ENCODE measurements around the gene NXNL2.

NXNL2 gene

GRCh38 chr9:88580961-88581360 is 46.0 kb downstream of the NXNL2 start:
- DNase-seq (ENCODE audit: extremely low read depth, insufficient read length) = no peak
- TF ChIP-seq, protein P1, sequence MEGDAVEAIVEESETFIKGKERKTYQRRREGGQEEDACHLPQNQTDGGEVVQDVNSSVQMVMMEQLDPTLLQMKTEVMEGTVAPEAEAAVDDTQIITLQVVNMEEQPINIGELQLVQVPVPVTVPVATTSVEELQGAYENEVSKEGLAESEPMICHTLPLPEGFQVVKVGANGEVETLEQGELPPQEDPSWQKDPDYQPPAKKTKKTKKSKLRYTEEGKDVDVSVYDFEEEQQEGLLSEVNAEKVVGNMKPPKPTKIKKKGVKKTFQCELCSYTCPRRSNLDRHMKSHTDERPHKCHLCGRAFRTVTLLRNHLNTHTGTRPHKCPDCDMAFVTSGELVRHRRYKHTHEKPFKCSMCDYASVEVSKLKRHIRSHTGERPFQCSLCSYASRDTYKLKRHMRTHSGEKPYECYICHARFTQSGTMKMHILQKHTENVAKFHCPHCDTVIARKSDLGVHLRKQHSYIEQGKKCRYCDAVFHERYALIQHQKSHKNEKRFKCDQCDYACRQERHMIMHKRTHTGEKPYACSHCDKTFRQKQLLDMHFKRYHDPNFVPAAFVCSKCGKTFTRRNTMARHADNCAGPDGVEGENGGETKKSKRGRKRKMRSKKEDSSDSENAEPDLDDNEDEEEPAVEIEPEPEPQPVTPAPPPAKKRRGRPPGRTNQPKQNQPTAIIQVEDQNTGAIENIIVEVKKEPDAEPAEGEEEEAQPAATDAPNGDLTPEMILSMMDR (IDR thresholded peaks at IDR 0.05; ENCODE audit: insufficient read depth, low read length, poor library complexity, severe bottlenecking) = no peak
- H3K36me3 ChIP-seq (ENCODE audit: control insufficient read depth, insufficient read depth, low read length) = no peaks in the 10 kb centered on the region
- no peak overlapping the region for H3K4me3 ChIP-seq (replicated peaks; ENCODE audit: low read depth, low read length)
- H3K27me3 ChIP-seq (replicated peaks; ENCODE audit: control insufficient read depth, insufficient read depth, low read length) = 0 out of 2 replicates have a peak, but pooled peaks cover 1% of the 10 kb centered on the region

DNA sequence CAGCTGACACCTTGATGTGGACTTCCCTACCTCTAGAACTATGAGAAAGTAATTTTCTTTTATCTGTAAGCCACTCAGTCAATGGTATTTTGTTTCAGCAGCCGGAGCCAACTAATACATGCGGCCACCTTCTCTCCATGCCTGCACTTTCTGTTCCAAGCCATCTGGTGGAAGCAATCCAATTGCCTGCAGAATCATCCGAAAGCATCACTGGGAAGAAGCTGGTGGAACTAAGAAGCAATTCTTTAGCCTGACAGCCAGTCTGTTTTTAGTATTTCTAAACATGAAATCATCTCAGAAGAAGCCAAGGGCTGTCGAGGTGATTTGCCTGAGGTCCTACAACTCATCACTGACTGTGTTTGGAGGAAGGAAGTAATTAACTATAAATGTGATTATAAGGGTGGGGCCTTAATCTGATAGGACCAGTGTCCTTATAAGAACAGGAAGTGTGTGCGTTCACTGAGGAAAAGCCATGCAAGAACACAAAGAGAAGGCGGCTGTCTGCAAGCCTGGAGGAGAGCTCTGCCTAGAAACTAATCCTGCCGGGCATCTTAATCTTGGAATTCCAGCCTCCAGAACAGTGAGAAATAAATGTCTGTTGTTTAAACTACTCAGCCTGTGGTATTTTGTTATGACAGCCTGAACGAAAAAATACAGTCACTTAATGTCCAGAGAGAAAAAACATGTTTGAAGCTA is 49.1 kb downstream of the NXNL2 start:
- TF ChIP-seq, protein P1 (IDR thresholded peaks at IDR 0.05; ENCODE audit: insufficient read depth, low read length, poor library complexity, severe bottlenecking) = no peak
- no peak overlapping the region for H3K4me3 ChIP-seq (replicated peaks; ENCODE audit: low read depth, low read length)

DNA sequence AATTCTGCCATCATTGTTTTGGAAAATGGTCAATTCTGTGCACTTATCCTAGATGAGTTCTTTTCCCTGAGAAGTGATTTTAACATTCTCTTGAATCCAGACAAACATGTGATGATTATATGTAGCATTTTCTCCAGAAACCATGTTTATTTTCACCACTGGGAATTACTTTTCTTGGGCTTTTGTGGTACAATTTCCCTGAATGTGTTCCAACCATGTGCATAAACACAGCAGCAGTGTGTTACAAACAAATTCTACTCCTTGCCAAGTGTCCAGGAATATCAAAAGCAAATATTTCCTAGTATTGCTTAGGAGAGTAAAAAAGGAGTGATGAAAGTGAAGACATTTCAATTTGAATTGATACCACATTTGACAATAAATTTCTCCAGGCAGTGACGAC is 50.4 kb downstream of the NXNL2 start:
- Histone ChIP-seq H3K27me3 (replicated peaks; ENCODE audit: control insufficient read depth, insufficient read depth, low read length) (no peaks in the 10 kb centered on the region), H3K4me3 (replicated peaks; ENCODE audit: low read depth, low read length) (no peak overlapping the region), H3K36me3 (ENCODE audit: control insufficient read depth, insufficient read depth, low read length) (no peaks in the 10 kb centered on the region)
- DNase-seq (ENCODE audit: extremely low read depth, insufficient read length) = no peak
- TF ChIP-seq, protein P1 (IDR thresholded peaks at IDR 0.05; ENCODE audit: insufficient read depth, low read length, poor library complexity, severe bottlenecking) = no peak

More for the DNA sequence above, 49.1 kb downstream of the NXNL2 start:
- DNase-seq (ENCODE audit: extremely low read depth, insufficient read length) = no peak
- Histone ChIP-seq H3K27me3 (replicated peaks; ENCODE audit: control insufficient read depth, insufficient read depth, low read length) (no peaks in the 10 kb centered on the region), H3K36me3 (ENCODE audit: control insufficient read depth, insufficient read depth, low read length) (no peaks in the 10 kb centered on the region)

GRCh38 chr9:88586452-88586851 is 51.5 kb downstream of the NXNL2 start:
- Histone ChIP-seq H3K36me3 (ENCODE audit: control insufficient read depth, insufficient read depth, low read length) (no peaks in the 10 kb centered on the region), H3K27me3 (replicated peaks; ENCODE audit: control insufficient read depth, insufficient read depth, low read length) (no peaks in the 10 kb centered on the region), H3K4me3 (replicated peaks; ENCODE audit: low read depth, low read length) (no peak overlapping the region)
- no peak for DNase-seq (ENCODE audit: extremely low read depth, insufficient read length)
- TF ChIP-seq, protein P1 (IDR thresholded peaks at IDR 0.05; ENCODE audit: insufficient read depth, low read length, poor library complexity, severe bottlenecking) = no peak

- no peaks in the 10 kb centered on the region for H3K27me3 ChIP-seq (replicated peaks; ENCODE audit: control insufficient read depth, insufficient read depth, low read length)
- TF ChIP-seq, protein P1 (IDR thresholded peaks at IDR 0.05; ENCODE audit: insufficient read depth, low read length, poor library complexity, severe bottlenecking) = no peak
- H3K4me3 ChIP-seq (replicated peaks; ENCODE audit: low read depth, low read length) = no peak overlapping the region
- no peak for DNase-seq (ENCODE audit: extremely low read depth, insufficient read length)
- H3K36me3 ChIP-seq (ENCODE audit: control insufficient read depth, insufficient read depth, low read length) = no peaks in the 10 kb centered on the region
These were observed 52.2 kb downstream of the NXNL2 start for GRCh38 chr9:88587182-88587581.

Data from GM06990 (cell line).